Small intestine (tissue), 7 donors: ENCODE measurements around the gene GRIA2. TPM values are rescaled to one million over a fixed set of nuclear protein-coding genes. Genes with fewer than 3 reads are reported as not detected.

ENCODE experiments used
- DNase-seq, 2 donors: peaks; one replicate each; pipeline versions ENCODE4 v3.0.0 to v3.0.0-alpha.2; 2013
- FAIRE-seq: peaks from 2 replicates; lab custom pipeline; 2012; peaks lifted over from hg19 to GRCh38; lab: Jason Lieb, UNC
- H3K27ac ChIP-seq, 3 donors: one replicate each; pipeline ENCODE4 v1.5.1; 2013; ENCODE audit warnings: low read length in 2 of 3, mild to moderate bottlenecking in 2 of 3, control low read depth in 1 of 3, inconsistent platforms in 1 of 3, low read depth in 1 of 3, moderate library complexity in 1 of 3
- H3K27me3 ChIP-seq, 3 donors: one replicate each; pipeline ENCODE4 v1.6.1; 2013; ENCODE audit warnings: low read length in 3 of 3, inconsistent platforms in 1 of 3; ENCODE audit not compliant: control insufficient read depth in 3 of 3, insufficient read depth in 3 of 3
- H3K36me3 ChIP-seq, 3 donors: one replicate each; pipeline ENCODE4 v1.6.1; 2013; ENCODE audit warnings: low read length in 3 of 3, inconsistent platforms in 1 of 3, low read depth in 1 of 3, mild to moderate bottlenecking in 1 of 3, moderate library complexity in 1 of 3; ENCODE audit not compliant: control insufficient read depth in 3 of 3, insufficient read depth in 2 of 3
- H3K4me1 ChIP-seq, 3 donors: one replicate each; pipeline ENCODE4 v1.6.1; 2013; ENCODE audit warnings: low read length in 2 of 3, inconsistent platforms in 1 of 3, low read depth in 1 of 3, mild to moderate bottlenecking in 1 of 3, moderate library complexity in 1 of 3; ENCODE audit not compliant: control insufficient read depth in 3 of 3, insufficient read depth in 2 of 3
- H3K4me3 ChIP-seq, 3 donors: one replicate each; pipeline ENCODE4 v1.5.1; 2013; ENCODE audit warnings: low read length in 3 of 3, control low read depth in 1 of 3, inconsistent platforms in 1 of 3, low read depth in 1 of 3, mild to moderate bottlenecking in 1 of 3, moderate library complexity in 1 of 3
- H3K9me3 ChIP-seq, 2 donors: one replicate each; pipeline ENCODE4 v1.6.1; 2013; ENCODE audit warnings: low read depth in 1 of 2, low read length in 1 of 2; ENCODE audit not compliant: control insufficient read depth in 2 of 2, insufficient read depth in 1 of 2
- WGBS, 3 donors: extraction: QIAGEN DNeasy Blood & Tissue Kit; methylation state at CpG; one replicate each; pipeline ENCODE4 v1.1.7; 2013; 5-methylcytosine and 5-hydroxymethylcytosine counted together
- polyA plus RNA-seq, 4 donors: library from polyadenylated mRNA; stranded (reverse) in 3 of 4; unstranded in 1 of 4; fragments of 200-250 nt in 3 of 4; fragments of 120-200 nt in 1 of 4; gene quantifications; one replicate each; pipeline versions ENCODE4 v1.2.1 to v1.2.3, GENCODE V29; 2013
- donor health status: healthy with polysubstance abuse.
- donor health status: control.
- donor health status: control.
- donor health status: Bipolar disorder and iron deficiency.
- donor health status: healthy.

Gene GRIA2
- polyA plus RNA-seq, 4 donors: 0.27 to 1.6 (median 0.40) TPM; not detected in 1

- Histone ChIP-seq H3K4me1 (no peaks in the 10 kb centered on the region), H3K27ac (no peak overlapping the region), H3K9me3 (no peaks in the 10 kb centered on the region), H3K4me3 (no peak overlapping the region), H3K27me3 (peaks cover 0 to 31% (median 13%) of the 10 kb centered on the region in 3 donors), H3K36me3 (no peaks in the 10 kb centered on the region)
- WGBS, 3 donors: 17 to 30% (median 25%) methylated on average over 3 of the region's 3 CpGs
- peak; percentile 2 to 26 for DNase-seq
- peak; percentile 26 for FAIRE-seq
These were observed 2.8 kb upstream of the GRIA2 start for GRCh38 chr4:157217708-157218107.

- DNase-seq (no peak), FAIRE-seq (no peak)
- 21 to 24% (median 22%) methylated on average over 16 of the region's 16 CpGs for WGBS, 3 donors
- Histone ChIP-seq H3K36me3 (no peaks in the 10 kb centered on the region), H3K27me3 (peaks cover 0 to 36% (median 14%) of the 10 kb centered on the region in 3 donors), H3K9me3 (no peaks in the 10 kb centered on the region), H3K27ac (no peak overlapping the region), H3K4me3 (no peak overlapping the region), H3K4me1 (no peaks in the 10 kb centered on the region)
These were observed 687 bp upstream of the GRIA2 start for GRCh38 chr4:157219711-157220370.

- Histone ChIP-seq H3K4me1 (no peaks in the 10 kb centered on the region), H3K27ac (no peak overlapping the region), H3K27me3 (peaks cover 0 to 36% (median 14%) of the 10 kb centered on the region in 3 donors), H3K36me3 (no peaks in the 10 kb centered on the region), H3K9me3 (no peaks in the 10 kb centered on the region), H3K4me3 (peak overlapping the region in 1 of 3 donors; percentile 52)
- WGBS, 3 donors: 9 to 18% (median 15%) methylated on average over 24 of the region's 24 CpGs
- DNase-seq (no peak), FAIRE-seq (no peak)
These were observed 932 bp downstream of the GRIA2 start for GRCh38 chr4:157221426-157221894.

GRCh38 chr4:157221895-157222770, 1.6 kb downstream of the GRIA2 start:
- WGBS, 3 donors: 5 to 17% (median 11%) methylated on average over 59 of the region's 59 CpGs
- DNase-seq (peak in 1 of 2 donors; percentile 12), FAIRE-seq (no peak)
- peaks cover 0 to 36% (median 14%) of the 10 kb centered on the region in 3 donors for H3K27me3 ChIP-seq
- no peaks in the 10 kb centered on the region for H3K36me3 ChIP-seq
- H3K4me1 ChIP-seq: no peaks in the 10 kb centered on the region
- H3K9me3 ChIP-seq: no peaks in the 10 kb centered on the region
- peak overlapping the region in 1 of 3 donors; percentile 38 for H3K27ac ChIP-seq
- peak overlapping the region in 1 of 3 donors; percentile 52 for H3K4me3 ChIP-seq

- Histone ChIP-seq H3K9me3 (no peaks in the 10 kb centered on the region), H3K27me3 (peaks cover 0 to 36% (median 14%) of the 10 kb centered on the region in 3 donors), H3K4me3 (peak overlapping the region in 1 of 3 donors; percentile 52), H3K36me3 (no peaks in the 10 kb centered on the region), H3K4me1 (no peaks in the 10 kb centered on the region), H3K27ac (peak overlapping the region in 1 of 3 donors; percentile 38)
- 6 to 21% (median 8%) methylated on average over 15 of the region's 15 CpGs for WGBS, 3 donors
- DNase-seq (no peak), FAIRE-seq (no peak)
These were observed 2.2 kb downstream of the GRIA2 start for GRCh38 chr4:157222771-157223160.

- no peaks in the 10 kb centered on the region for H3K36me3 ChIP-seq
- no peaks in the 10 kb centered on the region for H3K4me1 ChIP-seq
- DNase-seq (no peak), FAIRE-seq (no peak)
- no peak overlapping the region for H3K4me3 ChIP-seq
- 52 to 61% (median 60%) methylated on average over 1 of the region's 1 CpG for WGBS, 3 donors
- H3K27ac ChIP-seq: no peak overlapping the region
- H3K27me3 ChIP-seq: peaks cover 0 to 36% (median 14%) of the 10 kb centered on the region in 3 donors
- H3K9me3 ChIP-seq: no peaks in the 10 kb centered on the region
These were observed 2.9 kb downstream of the GRIA2 start for GRCh38 chr4:157223456-157223855.

GRCh38 chr4:157225096-157225495, 4.6 kb downstream of the GRIA2 start:
- no peak overlapping the region for H3K4me3 ChIP-seq
- no peaks in the 10 kb centered on the region for H3K4me1 ChIP-seq
- H3K9me3 ChIP-seq: no peaks in the 10 kb centered on the region
- no peak overlapping the region for H3K27ac ChIP-seq
- no peaks in the 10 kb centered on the region for H3K36me3 ChIP-seq
- WGBS, 3 donors: 46 to 67% (median 47%) methylated on average over 2 of the region's 2 CpGs
- DNase-seq (no peak), FAIRE-seq (no peak)
- H3K27me3 ChIP-seq: peaks cover 0 to 28% (median 14%) of the 10 kb centered on the region in 3 donors

GRCh38 chr4:157226035-157226434, 5.5 kb downstream of the GRIA2 start:
- no peak overlapping the region for H3K4me3 ChIP-seq
- no peak for FAIRE-seq

More at GRCh38 chr4:157226035-157226434, 5.5 kb downstream of the GRIA2 start:
- DNase-seq: no peak
- H3K27me3 ChIP-seq: peaks cover 0 to 22% (median 11%) of the 10 kb centered on the region in 3 donors
- H3K9me3 ChIP-seq: no peaks in the 10 kb centered on the region
- 91 to 94% (median 93%) methylated on average over 2 of the region's 2 CpGs for whole genome bisulfite sequencing, 3 donors
- no peaks in the 10 kb centered on the region for H3K4me1 ChIP-seq
- H3K27ac ChIP-seq: no peak overlapping the region
- H3K36me3 ChIP-seq: no peaks in the 10 kb centered on the region
